HG03432 (cell line): Measurements from ENCODE around the gene CNTN2.

Experiments
- ATAC-seq: cut with Tn5 transposase; IDR thresholded peaks from one replicate; pipeline ENCODE4 v1.9.1; 2021; ENCODE audit warnings: mild to moderate bottlenecking, moderate library complexity; ENCODE audit not compliant: unreplicated experiment

Gene CNTN2

GRCh38 chr1:205049479-205049878 is 6.5 kb downstream of the CNTN2 start:
- ATAC-seq: no peak

GRCh38 chr1:205052690-205053089 is 9.7 kb downstream of the CNTN2 start:
- no peak for ATAC-seq

GRCh38 chr1:205053296-205053695 is 10.3 kb downstream of the CNTN2 start:
- no peak for ATAC-seq

- ATAC-seq: no peak
These were observed 11.0 kb downstream of the CNTN2 start for GRCh38 chr1:205054013-205054412.

DNA sequence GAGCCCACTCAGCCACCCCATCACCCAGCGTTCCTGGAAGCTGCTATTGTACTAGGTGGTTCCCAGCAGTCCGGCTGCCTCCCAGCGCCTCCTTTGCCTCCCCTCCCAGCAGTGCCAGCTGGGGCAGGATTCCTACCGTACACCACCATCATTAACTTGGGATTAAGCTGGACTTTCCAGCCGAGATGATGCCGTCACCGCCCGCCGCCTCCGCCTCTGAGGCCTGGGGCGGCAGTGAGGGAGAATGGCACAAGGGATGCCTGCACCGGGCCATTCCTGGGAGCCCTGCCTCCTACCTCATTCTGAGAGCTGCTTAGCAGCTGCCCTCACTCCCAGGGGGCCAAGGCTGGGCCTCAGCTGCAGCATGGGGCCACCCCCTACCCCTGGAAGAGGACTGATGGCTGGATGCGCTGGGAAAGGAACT is 13.2 kb downstream of the CNTN2 start:
- ATAC-seq: no peak

- no peak for ATAC-seq
These were observed 14.1 kb downstream of the CNTN2 start for GRCh38 chr1:205056956-205057568.

DNA sequence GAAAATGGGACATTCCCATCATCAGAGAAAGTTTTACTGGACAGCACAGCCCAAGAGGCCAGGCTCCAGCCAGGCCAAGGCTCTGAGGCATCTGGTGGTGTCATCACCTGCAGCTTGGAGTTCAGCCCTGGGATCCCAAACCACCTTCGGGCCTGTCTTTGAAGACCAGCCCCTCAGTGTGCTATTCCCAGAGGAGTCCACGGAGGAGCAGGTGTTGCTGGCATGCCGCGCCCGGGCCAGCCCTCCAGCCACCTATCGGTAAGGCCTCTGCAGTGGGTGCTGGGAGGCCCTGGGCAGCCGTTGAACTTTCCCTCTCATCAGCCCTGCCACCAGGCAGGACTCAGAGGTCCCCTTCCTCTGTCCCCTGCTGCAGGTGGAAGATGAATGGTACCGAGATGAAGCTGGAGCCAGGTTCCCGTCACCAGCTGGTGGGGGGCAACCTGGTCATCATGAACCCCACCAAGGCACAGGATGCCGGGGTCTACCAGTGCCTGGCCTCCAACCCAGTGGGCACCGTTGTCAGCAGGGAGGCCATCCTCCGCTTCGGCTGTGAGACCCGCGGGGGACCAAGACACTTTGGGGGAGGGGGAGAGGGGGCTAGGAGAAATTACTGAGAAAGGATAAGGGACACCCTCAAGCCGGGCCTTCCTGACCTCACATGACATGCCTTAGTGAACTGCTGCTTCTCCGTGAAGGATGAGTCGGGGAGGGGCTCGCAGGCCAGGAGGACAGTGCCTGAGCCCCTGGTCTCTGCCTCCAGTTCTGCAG is 15.0 kb downstream of the CNTN2 start:
- ATAC-seq: no peak

GRCh38 chr1:205058853-205059252 is 15.8 kb downstream of the CNTN2 start:
- ATAC-seq: no peak

DNA sequence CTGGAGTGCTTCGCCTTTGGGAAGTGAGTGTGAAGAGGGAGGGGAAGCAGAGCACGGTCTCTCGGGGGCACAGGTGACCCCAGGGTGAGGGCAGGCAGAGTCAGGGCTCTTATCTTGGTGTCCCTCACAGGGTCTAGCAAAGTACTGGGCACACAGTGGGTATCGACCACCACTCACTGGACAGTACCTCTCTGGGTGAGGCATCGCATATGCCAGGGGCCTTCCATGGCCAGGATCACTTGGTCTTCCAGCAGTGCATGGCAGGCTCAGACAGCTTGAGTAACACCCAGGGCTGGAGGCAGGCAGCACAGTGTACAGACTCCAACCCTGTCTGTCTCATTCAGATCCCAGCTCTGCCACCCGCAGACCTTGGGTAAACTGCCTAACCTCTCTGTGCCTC is 16.6 kb downstream of the CNTN2 start:
- ATAC-seq: no peak

GRCh38 chr1:205060746-205061145 is 17.7 kb downstream of the CNTN2 start:
- no peak for ATAC-seq

GRCh38 chr1:205061227-205061626 is 18.2 kb downstream of the CNTN2 start:
- ATAC-seq: no peak

GRCh38 chr1:205061665-205062069 is 18.7 kb downstream of the CNTN2 start:
- no peak for ATAC-seq

- ATAC-seq: no peak
These were observed 19.3 kb downstream of the CNTN2 start for GRCh38 chr1:205062319-205062718.

GRCh38 chr1:205062895-205063294 is 19.9 kb downstream of the CNTN2 start:
- ATAC-seq: no peak

- ATAC-seq: no peak
These were observed 21.3 kb downstream of the CNTN2 start for GRCh38 chr1:205064301-205064700.

DNA sequence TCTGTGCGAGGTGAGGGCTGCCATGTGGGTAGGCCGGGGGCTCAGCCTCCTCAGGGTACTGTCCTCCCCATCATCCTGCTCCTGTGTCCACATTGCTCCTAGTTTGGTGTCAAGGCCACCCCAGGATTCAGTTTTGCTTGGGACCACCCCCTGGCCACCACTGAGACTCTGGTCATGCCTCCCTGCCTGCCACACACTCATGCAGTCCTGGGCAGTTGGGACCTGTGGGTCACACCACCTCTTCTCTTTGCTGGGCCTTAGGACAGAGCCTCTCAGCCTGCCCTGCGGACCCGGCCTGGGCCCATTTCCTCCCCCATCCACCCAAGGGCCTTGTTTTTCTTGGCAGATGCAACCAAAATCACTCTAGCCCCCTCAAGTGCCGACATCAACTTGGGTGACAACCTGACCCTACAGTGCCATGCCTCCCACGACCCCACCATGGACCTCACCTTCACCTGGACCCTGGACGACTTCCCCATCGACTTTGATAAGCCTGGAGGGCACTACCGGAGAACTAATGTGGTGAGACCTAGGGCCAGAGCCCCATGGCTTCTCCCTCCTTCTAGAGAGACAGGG is 21.8 kb downstream of the CNTN2 start:
- no peak for ATAC-seq

DNA sequence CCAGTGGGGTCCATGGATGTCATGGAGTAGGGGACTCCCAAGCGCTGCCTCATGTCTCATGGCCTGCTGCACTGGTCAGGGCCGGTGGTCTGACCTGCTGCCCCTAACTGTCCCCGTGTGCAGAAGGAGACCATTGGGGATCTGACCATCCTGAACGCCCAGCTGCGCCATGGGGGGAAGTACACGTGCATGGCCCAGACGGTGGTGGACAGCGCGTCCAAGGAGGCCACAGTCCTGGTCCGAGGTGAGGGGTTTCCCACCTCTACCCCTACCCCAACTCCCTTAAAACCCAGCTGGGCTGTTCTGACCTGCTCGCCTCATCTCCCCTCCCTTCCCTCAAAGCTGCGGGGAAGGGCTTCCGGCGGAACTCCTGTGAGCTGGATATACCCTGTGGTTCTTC is 22.7 kb downstream of the CNTN2 start:
- ATAC-seq: no peak

GRCh38 chr1:205066141-205066818 is 23.3 kb downstream of the CNTN2 start:
- no peak for ATAC-seq

DNA sequence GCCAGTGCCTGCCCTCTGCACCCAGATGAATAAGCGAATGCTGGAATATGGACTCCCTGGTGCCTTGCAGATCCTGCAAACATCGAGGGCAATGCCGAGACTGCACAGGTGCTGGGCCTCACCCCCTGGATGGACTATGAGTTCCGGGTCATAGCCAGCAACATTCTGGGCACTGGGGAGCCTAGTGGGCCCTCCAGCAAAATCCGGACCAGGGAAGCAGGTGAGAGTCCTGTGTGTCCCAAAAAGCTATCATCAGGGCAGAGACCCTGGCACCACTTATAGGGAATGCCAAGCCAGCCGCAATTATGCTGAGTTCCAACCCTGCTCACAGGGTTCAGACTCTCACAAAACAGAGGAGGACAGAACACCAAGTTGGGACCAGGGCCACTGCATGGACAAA is 24.0 kb downstream of the CNTN2 start:
- ATAC-seq: no peak

DNA sequence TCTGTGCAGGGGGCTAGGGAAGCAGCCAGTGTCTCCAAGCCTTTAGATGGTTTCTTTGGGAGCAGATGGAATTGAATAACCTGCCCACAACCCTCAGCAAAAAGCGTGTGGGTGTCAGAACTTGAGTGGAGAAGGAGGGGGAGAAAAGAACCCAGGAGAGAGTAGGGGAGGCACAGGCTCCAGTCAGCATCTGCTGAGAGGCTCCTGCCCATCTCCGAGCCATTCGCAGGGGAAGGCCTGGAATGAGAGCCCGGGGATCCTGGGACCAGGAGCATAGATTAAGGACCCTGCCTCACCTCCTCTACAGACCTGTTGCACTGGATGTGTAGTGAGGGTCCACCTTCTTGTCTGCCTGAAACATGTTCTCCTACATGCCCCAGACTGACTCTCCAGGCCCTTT is 25.0 kb downstream of the CNTN2 start:
- ATAC-seq: no peak

- no peak for ATAC-seq
These were observed 25.5 kb downstream of the CNTN2 start for GRCh38 chr1:205068457-205069040.
